Smooth muscle cell (in vitro differentiated cells): ENCODE results near the gene STPG1. TPM values are rescaled to one million over a fixed set of nuclear protein-coding genes. Genes with fewer than 3 reads are reported as not detected.

Experiments used
- DNase-seq: peaks from one replicate; lab custom pipeline; 2025; ENCODE audit not compliant: unreplicated experiment; lab: John Stamatoyannopoulos, UW
- H2AFZ ChIP-seq: fragments of 200-600 bp; sonication (generic); 2 replicates; pipeline ENCODE4 v1.6.0; 2016; ENCODE audit warnings: antibody characterized with exemption, low read depth, mild to moderate bottlenecking
- H3F3A ChIP-seq: fragments of 200-600 bp; sonication (generic); 2 replicates; pipeline ENCODE4 v1.6.0; 2017; ENCODE audit warnings: antibody characterized with exemption, low read depth
- H3K27ac ChIP-seq: fragments of 200-600 bp; sonication (generic); 2 replicates; pipeline ENCODE4 v1.5.1; 2016; ENCODE audit warnings: low read depth, mild to moderate bottlenecking
- H3K27me3 ChIP-seq: fragments of 200-600 bp; sonication (generic); 2 replicates; pipeline ENCODE4 v1.6.1; 2016; ENCODE audit warnings: low read depth, mild to moderate bottlenecking
- H3K36me3 ChIP-seq: fragments of 200-600 bp; sonication (generic); 2 replicates; pipeline ENCODE4 v1.5.1; 2016; ENCODE audit warnings: low read depth
- H3K4me1 ChIP-seq: fragments of 200-600 bp; sonication (generic); 2 replicates; pipeline ENCODE4 v1.5.1; 2016; ENCODE audit warnings: low read depth
- H3K4me2 ChIP-seq: fragments of 200-600 bp; sonication (generic); 2 replicates; pipeline ENCODE4 v1.6.0; 2016; ENCODE audit warnings: mild to moderate bottlenecking
- H3K4me3 ChIP-seq: fragments of 200-600 bp; sonication (generic); 2 replicates; pipeline ENCODE4 v1.5.1; 2016; ENCODE audit warnings: mild to moderate bottlenecking
- H3K79me2 ChIP-seq: fragments of 200-600 bp; sonication (generic); 2 replicates; pipeline ENCODE4 v1.6.0; 2016; ENCODE audit warnings: low read depth, mild to moderate bottlenecking
- H3K9ac ChIP-seq: fragments of 200-600 bp; sonication (generic); 2 replicates; pipeline ENCODE4 v1.6.0; 2016; ENCODE audit warnings: low read depth
- H3K9me3 ChIP-seq: fragments of 200-600 bp; sonication (generic); replicated peaks from 2 replicates; pipeline ENCODE4 v1.5.1; 2016; ENCODE audit warnings: low read depth
- H4K20me1 ChIP-seq: fragments of 200-600 bp; sonication (generic); 2 replicates; pipeline ENCODE4 v1.6.0; 2016; ENCODE audit warnings: low read depth
- WGBS: methylation state at CpG from one replicate; pipeline ENCODE4 v1.1.7; 2016; ENCODE audit warnings: low lambda C conversion rate; 5-methylcytosine and 5-hydroxymethylcytosine counted together
- polyA plus RNA-seq: library from polyadenylated mRNA; unstranded; fragments of >200 nt; fragmentation: Nextera tagmentation; extraction: Ambion mirVana; gene quantifications from 2 replicates; pipeline ENCODE4 v1.2.1, GENCODE V29; 2016
- total RNA-seq: library from RNA; depleted of rRNA; stranded (reverse); fragments of >200 nt; gene quantifications from 2 replicates; pipeline ENCODE4 v1.2.3, GENCODE V29; 2014
- TF ChIP-seq, protein P1 (sequence below): fragments of 200-600 bp; sonication (generic); IDR thresholded peaks from 2 replicates; pipeline ENCODE4 v1.5.1; 2017; ENCODE audit warnings: borderline replicate concordance, mild to moderate bottlenecking, antibody characterized with exemption; ENCODE audit not compliant: insufficient read depth, poor library complexity, severe bottlenecking

The STPG1 gene
- total and polyA plus RNA-seq, 2 experiments from 2014 or later, result 4.9 to 6.8 TPM

GRCh38 chr1:24443241-24443656 is 29.7 kb upstream of the STPG1 start:
- 66% methylated on average over 2 of the region's 2 CpGs for WGBS
- DNase-seq, result no peak
- no peaks in the 10 kb centered on the region for H3K79me2 ChIP-seq
- no peaks in the 10 kb centered on the region for H3K27me3 ChIP-seq
- H3F3A ChIP-seq, result no peaks in the 10 kb centered on the region
- no peak overlapping the region for H3K9ac ChIP-seq
- no peak overlapping the region for H3K4me3 ChIP-seq
- H3K36me3 ChIP-seq, result no peaks in the 10 kb centered on the region
- H3K9me3 ChIP-seq, result no peaks in the 10 kb centered on the region
- H3K4me2 ChIP-seq, result no peak overlapping the region
- H3K4me1 ChIP-seq, result no peaks in the 10 kb centered on the region
- no peak overlapping the region for H2AFZ ChIP-seq
- no peak overlapping the region for H3K27ac ChIP-seq
- no peaks in the 10 kb centered on the region for H4K20me1 ChIP-seq
- TF ChIP-seq, protein P1, sequence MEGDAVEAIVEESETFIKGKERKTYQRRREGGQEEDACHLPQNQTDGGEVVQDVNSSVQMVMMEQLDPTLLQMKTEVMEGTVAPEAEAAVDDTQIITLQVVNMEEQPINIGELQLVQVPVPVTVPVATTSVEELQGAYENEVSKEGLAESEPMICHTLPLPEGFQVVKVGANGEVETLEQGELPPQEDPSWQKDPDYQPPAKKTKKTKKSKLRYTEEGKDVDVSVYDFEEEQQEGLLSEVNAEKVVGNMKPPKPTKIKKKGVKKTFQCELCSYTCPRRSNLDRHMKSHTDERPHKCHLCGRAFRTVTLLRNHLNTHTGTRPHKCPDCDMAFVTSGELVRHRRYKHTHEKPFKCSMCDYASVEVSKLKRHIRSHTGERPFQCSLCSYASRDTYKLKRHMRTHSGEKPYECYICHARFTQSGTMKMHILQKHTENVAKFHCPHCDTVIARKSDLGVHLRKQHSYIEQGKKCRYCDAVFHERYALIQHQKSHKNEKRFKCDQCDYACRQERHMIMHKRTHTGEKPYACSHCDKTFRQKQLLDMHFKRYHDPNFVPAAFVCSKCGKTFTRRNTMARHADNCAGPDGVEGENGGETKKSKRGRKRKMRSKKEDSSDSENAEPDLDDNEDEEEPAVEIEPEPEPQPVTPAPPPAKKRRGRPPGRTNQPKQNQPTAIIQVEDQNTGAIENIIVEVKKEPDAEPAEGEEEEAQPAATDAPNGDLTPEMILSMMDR, result no peak

- Histone ChIP-seq H3K9me3 (no peaks in the 10 kb centered on the region), H3K9ac (no peak overlapping the region), H3K27me3 (no peaks in the 10 kb centered on the region), H3K79me2 (no peaks in the 10 kb centered on the region), H3K36me3 (no peaks in the 10 kb centered on the region), H3K4me3 (no peak overlapping the region), H3K4me1 (no peaks in the 10 kb centered on the region), H3K4me2 (no peak overlapping the region), H3K27ac (no peak overlapping the region), H4K20me1 (no peaks in the 10 kb centered on the region), H3F3A (no peaks in the 10 kb centered on the region), H2AFZ (no peak overlapping the region)
- TF ChIP-seq, protein P1, result no peak
- DNase-seq, result no peak
Measured at GRCh38 chr1:24442764-24443163, 29.2 kb upstream of the STPG1 start.

DNA sequence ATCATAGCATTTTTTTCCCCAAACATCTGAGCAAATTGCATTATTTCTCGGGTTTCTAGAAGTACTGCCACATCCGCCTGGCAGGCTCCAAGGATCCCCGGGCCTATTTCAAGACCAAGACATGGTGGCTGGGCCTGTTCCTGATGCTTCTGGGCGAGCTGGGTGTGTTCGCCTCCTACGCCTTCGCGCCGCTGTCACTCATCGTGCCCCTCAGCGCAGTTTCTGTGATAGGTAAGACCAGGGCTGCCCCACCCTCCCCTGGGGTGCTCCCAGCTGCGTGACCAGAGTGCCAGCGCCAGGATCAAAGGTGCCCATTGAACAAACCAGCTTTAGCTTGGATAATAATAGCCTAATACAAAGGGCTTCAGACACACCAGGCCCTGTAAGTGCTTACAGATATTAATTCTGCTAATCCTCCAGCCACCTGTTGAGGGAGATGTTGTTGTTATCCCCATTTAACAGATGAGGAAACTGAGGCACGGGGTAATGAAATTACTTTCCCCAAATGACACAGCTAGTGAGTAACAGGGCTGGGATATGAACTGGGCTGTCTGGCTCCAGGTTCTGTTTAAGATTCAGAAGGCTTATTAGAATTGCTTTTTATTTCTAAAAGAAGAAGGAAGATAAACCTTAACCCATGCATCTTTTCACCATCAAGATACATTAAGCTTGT is 28.6 kb upstream of the STPG1 start:
- Histone ChIP-seq H3K79me2 (no peaks in the 10 kb centered on the region), H4K20me1 (no peaks in the 10 kb centered on the region), H3K9ac (no peak overlapping the region), H3K4me1 (no peaks in the 10 kb centered on the region), H3K27me3 (no peaks in the 10 kb centered on the region), H2AFZ (no peak overlapping the region), H3K36me3 (no peaks in the 10 kb centered on the region), H3K4me2 (no peak overlapping the region), H3K27ac (no peak overlapping the region), H3K4me3 (no peak overlapping the region), H3F3A (no peaks in the 10 kb centered on the region), H3K9me3 (no peaks in the 10 kb centered on the region)
- 98% methylated on average over 14 of the region's 14 CpGs for WGBS
- TF ChIP-seq, protein P1, result no peak
- DNase-seq, result no peak

GRCh38 chr1:24441480-24441879 is 27.9 kb upstream of the STPG1 start:
- Histone ChIP-seq H3K79me2 (no peaks in the 10 kb centered on the region), H3K4me3 (no peak overlapping the region), H3K4me1 (no peaks in the 10 kb centered on the region), H3F3A (no peaks in the 10 kb centered on the region), H3K27me3 (no peaks in the 10 kb centered on the region), H3K36me3 (no peaks in the 10 kb centered on the region), H2AFZ (no peak overlapping the region), H3K4me2 (no peak overlapping the region), H3K9me3 (no peaks in the 10 kb centered on the region), H3K9ac (no peak overlapping the region), H4K20me1 (no peaks in the 10 kb centered on the region), H3K27ac (no peak overlapping the region)
- TF ChIP-seq, protein P1, result no peak
- no peak for DNase-seq
- 91% methylated on average over 7 of the region's 7 CpGs for WGBS
